BLaER1 (cell line): ENCODE data around the gene HGFAC.

ENCODE experiments used
- H3K27ac ChIP-seq: shearing (Covaris generic); formaldehyde crosslinking; 2 replicates; pipeline ENCODE4 v1.8.1; 2022
- H3K27me3 ChIP-seq: shearing (Covaris generic); formaldehyde crosslinking; 2 replicates; pipeline ENCODE4 v1.8.1; 2022
- H3K36me3 ChIP-seq: shearing (Covaris generic); formaldehyde crosslinking; 2 replicates; pipeline ENCODE4 v1.8.1; 2022
- H3K4me1 ChIP-seq: shearing (Covaris generic); formaldehyde crosslinking; 2 replicates; pipeline ENCODE4 v1.8.1; 2022
- H3K4me2 ChIP-seq: shearing (Covaris generic); formaldehyde crosslinking; 2 replicates; pipeline ENCODE4 v1.8.1; 2022
- H3K4me3 ChIP-seq: shearing (Covaris generic); formaldehyde crosslinking; 2 replicates; pipeline ENCODE4 v1.8.1; 2022
- H3K9ac ChIP-seq: shearing (Covaris generic); formaldehyde crosslinking; 2 replicates; pipeline ENCODE4 v1.8.1; 2022
- H3K9me3 ChIP-seq: shearing (Covaris generic); formaldehyde crosslinking; 2 replicates; pipeline ENCODE4 v1.8.1; 2022
- H4K20me1 ChIP-seq: shearing (Covaris generic); formaldehyde crosslinking; 2 replicates; pipeline ENCODE4 v1.8.1; 2022
- Cebpa-rat ChIP-seq: shearing (Covaris generic); IDR thresholded peaks from 2 replicates; pipeline ENCODE4 v1.8.1; 2022

The HGFAC gene

GRCh38 chr4:3441501-3442459, at the start of gene HGFAC:
HGFAC (plus strand) TSS chr4:3441968; CDS start chr4:3442002, 34 bp downstream.
- H3K4me2 ChIP-seq = peak within 1 kb of the TSS; percentile 17; the same call in 1 of the 2 replicates
- no peak within 1 kb of the TSS for H3K9ac ChIP-seq
- no peaks in the 10 kb centered on the region for H3K27me3 ChIP-seq
- no peaks in the 10 kb centered on the region; the same call in 1 of the 2 replicates for H3K36me3 ChIP-seq
- H3K4me3 ChIP-seq = no peak within 1 kb of the TSS
- no peaks in the 10 kb centered on the region for H3K9me3 ChIP-seq
- 0 out of 2 replicates have a peak within 1 kb of the TSS, but pooled peaks have one; percentile 30 for H3K27ac ChIP-seq
- no peak for TF ChIP-seq Cebpa-rat
- peaks cover 52% of the 10 kb centered on the region for H3K4me1 ChIP-seq
- H4K20me1 ChIP-seq = peaks cover 15% of the 10 kb centered on the region; the same call in 1 of the 2 replicates

DNA sequence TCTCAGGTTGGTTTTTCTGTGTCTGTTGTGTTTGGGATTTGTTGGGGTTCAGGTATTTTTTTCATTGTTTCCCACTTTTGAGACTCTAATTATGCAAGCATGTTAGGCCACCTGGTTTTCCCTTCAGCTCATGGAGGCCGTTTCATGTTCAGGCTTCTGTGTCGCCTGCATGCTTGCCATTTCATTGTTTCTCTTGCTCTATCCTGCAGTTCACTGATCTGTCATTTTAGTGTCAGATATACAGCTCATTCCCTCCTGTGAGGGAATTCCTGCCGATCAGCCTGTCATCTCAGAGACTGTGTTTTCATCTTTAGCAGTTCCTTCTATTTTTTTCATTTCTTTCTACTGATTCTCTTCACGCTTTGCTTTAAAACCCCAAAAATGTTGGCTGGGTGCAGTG, 49.4 kb upstream of the HGFAC start:
- H3K9ac ChIP-seq = no peak overlapping the region
- peaks cover 55% of the 10 kb centered on the region for H3K4me1 ChIP-seq
- H3K4me3 ChIP-seq = no peak overlapping the region
- H3K4me2 ChIP-seq = 0 out of 2 replicates have a peak overlapping the region, but pooled peaks have one; percentile 10
- no peak for TF ChIP-seq Cebpa-rat
- H3K27ac ChIP-seq = no peak overlapping the region
- H3K36me3 ChIP-seq = peaks cover 42% of the 10 kb centered on the region
- H4K20me1 ChIP-seq = peaks cover 74% of the 10 kb centered on the region
- peaks cover 20% of the 10 kb centered on the region for H3K9me3 ChIP-seq
- no peaks in the 10 kb centered on the region for H3K27me3 ChIP-seq

- no peak overlapping the region for H3K9ac ChIP-seq
- peaks cover 20% of the 10 kb centered on the region for H3K9me3 ChIP-seq
- no peak for TF ChIP-seq Cebpa-rat
- H3K27ac ChIP-seq = no peak overlapping the region
- no peak overlapping the region for H3K4me3 ChIP-seq
- peaks cover 47% of the 10 kb centered on the region for H3K4me1 ChIP-seq
- H3K4me2 ChIP-seq = no peak overlapping the region
- H3K27me3 ChIP-seq = no peaks in the 10 kb centered on the region
- H3K36me3 ChIP-seq = peaks cover 47% of the 10 kb centered on the region
- H4K20me1 ChIP-seq = peaks cover 74% of the 10 kb centered on the region
Measured at GRCh38 chr4:3393171-3393570, 48.6 kb upstream of the HGFAC start.

DNA sequence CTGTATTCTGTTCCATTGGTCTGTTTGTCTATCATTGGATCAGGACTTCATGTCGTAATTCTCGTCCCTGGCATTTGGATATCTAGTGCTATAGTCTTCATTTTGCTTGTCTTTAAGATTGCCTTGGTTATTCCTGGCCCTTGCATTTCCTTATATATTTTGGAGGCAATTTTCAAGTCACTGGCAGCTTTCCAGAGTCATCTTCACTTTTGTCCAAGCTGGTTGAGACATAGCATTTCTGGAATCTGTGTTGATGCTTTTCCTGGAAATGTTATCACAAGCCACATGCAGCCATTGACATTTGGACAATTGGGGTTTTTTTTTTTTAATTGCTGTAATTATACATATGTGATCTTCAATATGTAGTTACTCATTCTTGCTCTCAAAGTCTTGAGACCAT, 45.2 kb upstream of the HGFAC start:
- Histone ChIP-seq H3K9me3 (peaks cover 20% of the 10 kb centered on the region), H3K4me3 (no peak overlapping the region), H3K9ac (no peak overlapping the region), H3K27ac (no peak overlapping the region), H3K27me3 (no peaks in the 10 kb centered on the region), H3K4me1 (peaks cover 24% of the 10 kb centered on the region), H4K20me1 (peaks cover 48% of the 10 kb centered on the region), H3K36me3 (peaks cover 47% of the 10 kb centered on the region), H3K4me2 (no peak overlapping the region)
- TF ChIP-seq Cebpa-rat = no peak

GRCh38 chr4:3397128-3397527, 44.6 kb upstream of the HGFAC start:
- peaks cover 24% of the 10 kb centered on the region for H3K4me1 ChIP-seq
- H3K4me2 ChIP-seq = no peak overlapping the region
- peaks cover 48% of the 10 kb centered on the region for H4K20me1 ChIP-seq
- H3K36me3 ChIP-seq = peaks cover 52% of the 10 kb centered on the region
- no peak overlapping the region for H3K4me3 ChIP-seq
- H3K9ac ChIP-seq = no peak overlapping the region
- H3K27me3 ChIP-seq = no peaks in the 10 kb centered on the region
- H3K9me3 ChIP-seq = peaks cover 20% of the 10 kb centered on the region
- TF ChIP-seq Cebpa-rat = no peak
- H3K27ac ChIP-seq = no peak overlapping the region

GRCh38 chr4:3399277-3400194, 42.2 kb upstream of the HGFAC start:
- no peak overlapping the region for H3K9ac ChIP-seq
- H3K27ac ChIP-seq = no peak overlapping the region
- peaks cover 31% of the 10 kb centered on the region for H3K4me1 ChIP-seq
- H3K27me3 ChIP-seq = no peaks in the 10 kb centered on the region
- no peak overlapping the region for H3K4me3 ChIP-seq
- H4K20me1 ChIP-seq = peaks cover 45% of the 10 kb centered on the region
- H3K9me3 ChIP-seq = peaks cover 36% of the 10 kb centered on the region
- no peak for TF ChIP-seq Cebpa-rat
- peaks cover 61% of the 10 kb centered on the region for H3K36me3 ChIP-seq
- no peak overlapping the region for H3K4me2 ChIP-seq

- Histone ChIP-seq H3K4me1 (peaks cover 48% of the 10 kb centered on the region), H3K4me3 (no peak overlapping the region), H3K9me3 (peaks cover 19% of the 10 kb centered on the region), H4K20me1 (peaks cover 66% of the 10 kb centered on the region), H3K27ac (no peak overlapping the region), H3K4me2 (no peak overlapping the region), H3K36me3 (peaks cover 65% of the 10 kb centered on the region), H3K27me3 (no peaks in the 10 kb centered on the region), H3K9ac (no peak overlapping the region)
- no peak for TF ChIP-seq Cebpa-rat
Measured at GRCh38 chr4:3401436-3402171, 40.2 kb upstream of the HGFAC start.

GRCh38 chr4:3402491-3403347, 39.0 kb upstream of the HGFAC start:
- Histone ChIP-seq H3K27ac (0 out of 2 replicates have a peak overlapping the region, but pooled peaks have one; percentile 11), H3K9me3 (peaks cover 19% of the 10 kb centered on the region), H3K4me1 (peaks cover 55% of the 10 kb centered on the region), H3K27me3 (no peaks in the 10 kb centered on the region), H3K4me3 (no peak overlapping the region), H3K36me3 (peaks cover 61% of the 10 kb centered on the region), H3K9ac (no peak overlapping the region), H4K20me1 (peaks cover 68% of the 10 kb centered on the region), H3K4me2 (peak overlapping the region; percentile 29; the same call in 1 of the 2 replicates)
- no peak for TF ChIP-seq Cebpa-rat
